Upper lobe of left lung (tissue), 6 donors: ENCODE data around the gene NFE2L1. TPM values are rescaled to one million over a fixed set of nuclear protein-coding genes. Genes with fewer than 3 reads are reported as not detected.
"Not testable (repeated sequence)": the region's sequence is repeated elsewhere in the genome, so short reads cannot be mapped to it uniquely, and the experiment has no call there.

Source experiments
- ATAC-seq, 2 donors: fragments of 200-7000 bp; cut with Tn5 transposase; one replicate each; pipeline ENCODE4 v1.9.1; 2022; ENCODE audit warnings: mild to moderate bottlenecking in 2 of 2, moderate library complexity in 2 of 2; ENCODE audit not compliant: low FRiP score in 2 of 2
- DNase-seq, 2 donors: peaks; one replicate each; pipeline ENCODE4 v3.0.0-alpha.2; 2019 to 2020
- H3K27ac ChIP-seq, 4 donors: fragments of 200-600 bp; sonication (generic); one replicate each; pipeline ENCODE4 v1.5.1; 2016 to 2019
- H3K27me3 ChIP-seq, 4 donors: fragments of 200-600 bp; sonication (generic); one replicate each; pipeline ENCODE4 v1.5.1; 2017 to 2019
- H3K36me3 ChIP-seq, 4 donors: fragments of 200-600 bp; sonication (generic); one replicate each; pipeline ENCODE4 v1.5.1; 2016 to 2019
- H3K4me1 ChIP-seq, 4 donors: fragments of 200-600 bp; sonication (generic); one replicate each; pipeline ENCODE4 v1.5.1; 2018 to 2019
- H3K4me3 ChIP-seq, 4 donors: fragments of 200-600 bp; sonication (generic); one replicate each; pipeline ENCODE4 v1.5.1; 2017 to 2019; ENCODE audit warnings: mild to moderate bottlenecking in 2 of 4, moderate library complexity in 1 of 4
- H3K9me3 ChIP-seq, 4 donors: fragments of 200-600 bp; sonication (generic); one replicate each; pipeline ENCODE4 v1.5.1; 2018 to 2019
- CTCF ChIP-seq, 6 experiments: fragments of 450-650 bp in 4 of 6; fragments of 200-600 bp in 2 of 6; sonication (generic) in 2 of 6; IDR thresholded peaks; one replicate each; pipeline ENCODE4 v1.5.1; 2016 to 2019; ENCODE audit warnings: antibody characterized with exemption in 6 of 6
- EP300 ChIP-seq, 4 donors: sonication (generic); formaldehyde crosslinking; IDR thresholded peaks; one replicate each; pipeline ENCODE4 v1.5.1; 2017; ENCODE audit warnings: antibody characterized with exemption in 4 of 4, control low read depth in 2 of 4
- POLR2A ChIP-seq, 4 donors: fragments of 450-650 bp; IDR thresholded peaks; one replicate each; pipeline ENCODE4 v1.5.1; 2016 to 2017; ENCODE audit warnings: antibody characterized with exemption in 4 of 4, mild to moderate bottlenecking in 2 of 4
- POLR2AphosphoS5 ChIP-seq, 2 donors: sonication (generic); formaldehyde crosslinking; IDR thresholded peaks; one replicate each; pipeline ENCODE4 v1.5.1; 2017; ENCODE audit warnings: antibody characterized with exemption in 2 of 2
- WGBS, 2 donors: methylation state at CpG; one replicate each; pipeline ENCODE4 v1.1.5; 2017 to 2018; 5-methylcytosine and 5-hydroxymethylcytosine counted together
- total RNA-seq, 6 donors: library from RNA; depleted of rRNA in 4 of 6; stranded (reverse); fragments of >200 nt in 4 of 6; gene quantifications; one replicate each; pipeline versions ENCODE4 v1.1.0 to v1.2.1, GENCODE V29; 2016 to 2021
- donor health status: DM: no; HTN: no; CAD: no; lungs with moderate emphysema.
- donor health status: DM: no; HTN: yes; CAD: no; lungs with severe emphysema.

The NFE2L1 gene
- total RNA-seq, 6 donors from 2014 or later: 105 to 203 (median 148) TPM

DNA sequence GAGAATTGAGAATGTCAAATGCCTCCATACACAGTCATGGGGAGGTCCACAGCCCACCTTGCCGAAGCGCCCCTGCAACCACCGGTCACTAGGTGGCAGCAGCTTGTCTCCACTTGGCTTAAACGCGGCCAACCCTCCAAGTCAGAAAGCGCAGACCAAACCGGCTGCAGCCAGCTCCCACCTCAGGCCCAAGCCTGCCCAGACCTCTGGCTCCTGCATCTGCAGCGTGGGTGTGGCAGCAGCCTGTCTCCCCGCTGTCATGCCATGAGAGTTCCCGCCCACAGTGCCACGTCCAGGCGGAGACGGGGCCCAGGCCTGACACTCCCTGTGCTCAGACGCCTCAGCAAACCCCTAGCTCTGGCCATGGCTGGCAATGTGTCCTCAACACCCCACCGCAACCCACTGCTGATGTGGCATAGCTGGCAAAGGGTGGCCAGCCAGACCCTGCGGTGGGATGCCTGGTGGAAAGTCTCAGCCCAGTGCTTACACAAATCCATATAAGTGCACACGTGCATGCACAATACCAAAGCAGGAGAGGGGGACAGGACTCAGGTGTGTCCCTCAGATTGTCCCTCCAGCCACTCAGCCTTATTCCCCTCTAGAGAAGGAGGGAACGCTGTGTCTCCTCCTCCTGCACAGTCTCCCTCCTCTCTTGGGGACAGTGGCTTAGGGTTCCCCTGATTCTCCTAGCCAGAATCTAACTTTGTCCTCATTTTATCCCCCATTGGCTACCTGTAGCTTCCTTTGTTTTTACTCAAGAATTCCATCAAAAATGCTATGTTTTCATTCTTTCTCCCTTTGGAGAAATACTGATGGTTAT lies 21.4 kb upstream of the NFE2L1 start:
- DNase-seq (peak; percentile 83 to 88), ATAC-seq (peak; percentile 61 to 73)
- H3K4me3 ChIP-seq: no peak overlapping the region
- no peaks in the 10 kb centered on the region for H3K27me3 ChIP-seq
- H3K27ac ChIP-seq: no peak overlapping the region
- 11 to 32% methylated on average over 11 to 16 of the region's 18 CpGs for WGBS, 2 donors
- peaks cover 35 to 48% (median 35%) of the 10 kb centered on the region in 4 donors for H3K4me1 ChIP-seq
- no peaks in the 10 kb centered on the region for H3K9me3 ChIP-seq
- TF ChIP-seq POLR2A (IDR thresholded peaks at IDR 0.05) (no peak), CTCF (IDR thresholded peaks at IDR 0.05) (peak; percentile 86 to 90 (median 88)), EP300 (IDR thresholded peaks at IDR 0.05) (no peak), POLR2AphosphoS5 (IDR thresholded peaks at IDR 0.05) (no peak)
- H3K36me3 ChIP-seq: no peaks in the 10 kb centered on the region

GRCh38 chr17:48027322-48027981 lies 20.7 kb upstream of the NFE2L1 start:
- 88 to 90% methylated on average over 12 of the region's 12 CpGs for WGBS, 2 donors
- Histone ChIP-seq H3K9me3 (no peaks in the 10 kb centered on the region), H3K36me3 (peaks cover 0 to 4% (median 0%) of the 10 kb centered on the region in 4 donors), H3K27ac (no peak overlapping the region), H3K4me1 (peaks cover 35 to 48% (median 35%) of the 10 kb centered on the region in 4 donors), H3K4me3 (no peak overlapping the region), H3K27me3 (no peaks in the 10 kb centered on the region)
- TF ChIP-seq EP300 (IDR thresholded peaks at IDR 0.05) (no peak), POLR2A (IDR thresholded peaks at IDR 0.05) (no peak)
- ATAC-seq (no peak), DNase-seq (no peak)

GRCh38 chr17:48028736-48029135 lies 19.4 kb upstream of the NFE2L1 start:
- H3K36me3 ChIP-seq: peaks cover 0 to 4% (median 0%) of the 10 kb centered on the region in 4 donors
- H3K4me3 ChIP-seq: no peak overlapping the region
- no peak for TF ChIP-seq EP300 (IDR thresholded peaks at IDR 0.05)
- TF ChIP-seq CTCF (IDR thresholded peaks at IDR 0.05): no peak
- TF ChIP-seq POLR2AphosphoS5 (IDR thresholded peaks at IDR 0.05): no peak
- TF ChIP-seq POLR2A (IDR thresholded peaks at IDR 0.05): no peak
- no peak for ATAC-seq
- no peak overlapping the region for H3K27ac ChIP-seq
- no peaks in the 10 kb centered on the region for H3K27me3 ChIP-seq
- H3K4me1 ChIP-seq: peaks cover 24 to 35% (median 25%) of the 10 kb centered on the region in 4 donors
- 56 to 65% methylated on average over 1 of the region's 1 CpG for WGBS, 2 donors
- H3K9me3 ChIP-seq: no peaks in the 10 kb centered on the region
- DNase-seq: no peak

- Histone ChIP-seq H3K4me1 (peaks cover 12 to 20% (median 13%) of the 10 kb centered on the region in 4 donors), H3K4me3 (no peak overlapping the region), H3K27ac (no peak overlapping the region), H3K9me3 (no peaks in the 10 kb centered on the region), H3K36me3 (peaks cover 0 to 4% (median 0%) of the 10 kb centered on the region in 4 donors), H3K27me3 (no peaks in the 10 kb centered on the region)
- no peak for DNase-seq
- WGBS, 2 donors: 39 to 75% methylated on average over 5 of the region's 5 CpGs
- no peak for TF ChIP-seq POLR2A (IDR thresholded peaks at IDR 0.05)
- TF ChIP-seq EP300 (IDR thresholded peaks at IDR 0.05): no peak
- TF ChIP-seq POLR2AphosphoS5 (IDR thresholded peaks at IDR 0.05): no peak
- TF ChIP-seq CTCF (IDR thresholded peaks at IDR 0.05): no peak
- no peak for ATAC-seq
Observed at GRCh38 chr17:48030531-48030930, 17.6 kb upstream of the NFE2L1 start.

DNA sequence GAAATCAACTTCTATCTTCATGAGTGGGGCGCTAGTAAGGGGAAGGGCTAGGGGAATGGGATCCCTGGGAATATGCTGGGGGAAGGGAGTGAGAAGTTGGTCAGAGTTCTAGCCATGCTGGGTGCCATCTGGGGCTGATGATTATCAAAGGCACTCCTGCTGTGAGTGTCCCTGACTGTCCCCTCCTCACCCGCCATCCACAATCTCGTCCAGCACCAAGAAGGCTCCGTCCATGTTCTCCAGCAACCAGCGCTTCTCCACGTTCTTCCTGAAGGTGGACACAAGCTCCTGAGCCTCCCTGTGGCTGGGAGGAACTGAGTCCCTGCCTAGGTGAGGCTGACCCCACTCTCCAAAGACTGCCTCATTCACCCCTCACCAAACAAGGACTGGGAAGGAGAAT lies 16.2 kb upstream of the NFE2L1 start:
- no peak for TF ChIP-seq POLR2A (IDR thresholded peaks at IDR 0.05)
- no peak for TF ChIP-seq EP300 (IDR thresholded peaks at IDR 0.05)
- TF ChIP-seq CTCF (IDR thresholded peaks at IDR 0.05): no peak
- TF ChIP-seq POLR2AphosphoS5 (IDR thresholded peaks at IDR 0.05): no peak
- H3K4me1 ChIP-seq: peaks cover 0 to 10% (median 3%) of the 10 kb centered on the region in 4 donors
- WGBS, 2 donors: 85 to 91% methylated on average over 6 of the region's 6 CpGs
- no peak overlapping the region for H3K27ac ChIP-seq
- H3K9me3 ChIP-seq: no peaks in the 10 kb centered on the region
- DNase-seq: no peak
- peaks cover 0 to 4% (median 0%) of the 10 kb centered on the region in 4 donors for H3K36me3 ChIP-seq
- no peak for ATAC-seq
- H3K27me3 ChIP-seq: no peaks in the 10 kb centered on the region
- H3K4me3 ChIP-seq: no peak overlapping the region

- not testable (repeated sequence) for H3K9me3 ChIP-seq, H3K36me3 ChIP-seq, H3K27me3 ChIP-seq, DNase-seq, H3K4me3 ChIP-seq, H3K27ac ChIP-seq, ATAC-seq
- peaks cover 3 to 17% (median 8%) of the 10 kb centered on the region in 4 donors for H3K4me1 ChIP-seq
- 90 to 95% methylated on average over 12 of the region's 12 CpGs for WGBS, 2 donors
Observed at GRCh38 chr17:48034734-48035133, 13.4 kb upstream of the NFE2L1 start.
